Measurements from ENCODE around the gene MGAT5B. TPM values are rescaled to one million over a fixed set of nuclear protein-coding genes. Genes with fewer than 3 reads are reported as not detected.

The MGAT5B gene
- total RNA-seq, 1 donor from 2014 or later = 6.3 TPM

DNA sequence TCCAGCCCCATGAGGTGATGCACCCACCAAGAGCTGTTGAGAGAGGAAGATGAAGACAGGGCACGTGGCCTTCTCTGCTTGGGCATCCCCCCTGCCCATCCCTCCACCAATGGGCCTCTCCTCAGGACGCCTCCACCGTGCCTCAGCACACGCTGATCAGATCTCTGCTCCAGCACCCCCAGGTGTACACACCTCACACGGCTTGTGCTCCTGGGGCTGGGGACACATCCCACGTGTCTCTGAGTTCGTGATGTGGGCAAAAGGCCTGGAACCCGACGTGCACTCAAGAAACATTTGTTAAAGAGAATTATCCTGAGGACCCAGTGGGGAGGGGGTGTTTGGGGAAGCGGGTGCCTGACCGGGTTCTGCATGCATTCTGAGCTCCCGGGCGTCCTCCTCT, 55.3 kb downstream of the MGAT5B start:
- Mint-ChIP-seq H3K27me3 (ENCODE audit: low read depth, unreplicated experiment) (peaks cover 48% of the 10 kb centered on the region), H3K9me3 (ENCODE audit: unreplicated experiment) (no peaks in the 10 kb centered on the region), H3K4me1 (ENCODE audit: low read depth, unreplicated experiment) (peaks cover 2% of the 10 kb centered on the region), H3K36me3 (ENCODE audit: low read depth, unreplicated experiment) (peaks cover 5% of the 10 kb centered on the region), H3K4me3 (ENCODE audit: unreplicated experiment) (no peak overlapping the region), H3K27ac (ENCODE audit: unreplicated experiment) (no peak overlapping the region)
- DNase-seq (ENCODE audit: low read depth) (no peak), FAIRE-seq (no peak)
- Histone ChIP-seq H3K27me3 (ENCODE audit: insufficient read depth, low read length) (no peaks in the 10 kb centered on the region), H2AFZ (ENCODE audit: low read depth, low read length) (no peak overlapping the region), H3K27ac (ENCODE audit: low read depth, low read length) (no peak overlapping the region), H3K9ac (ENCODE audit: low read length) (no peak overlapping the region), H4K20me1 (ENCODE audit: insufficient read depth, low read length) (no peaks in the 10 kb centered on the region), H3K9me3 (ENCODE audit: insufficient read depth, low read depth, low read length) (no peaks in the 10 kb centered on the region), H3K4me2 (ENCODE audit: low read length) (no peak overlapping the region), H3K4me3 (ENCODE audit: insufficient read depth, low read depth, low read length) (no peak overlapping the region), H3K4me1 (ENCODE audit: insufficient read depth, low read length) (no peaks in the 10 kb centered on the region), H3K36me3 (ENCODE audit: insufficient read depth, low read length) (no peaks in the 10 kb centered on the region), H3K79me2 (ENCODE audit: insufficient read depth, low read length) (no peaks in the 10 kb centered on the region)
- TF ChIP-seq, protein P1, sequence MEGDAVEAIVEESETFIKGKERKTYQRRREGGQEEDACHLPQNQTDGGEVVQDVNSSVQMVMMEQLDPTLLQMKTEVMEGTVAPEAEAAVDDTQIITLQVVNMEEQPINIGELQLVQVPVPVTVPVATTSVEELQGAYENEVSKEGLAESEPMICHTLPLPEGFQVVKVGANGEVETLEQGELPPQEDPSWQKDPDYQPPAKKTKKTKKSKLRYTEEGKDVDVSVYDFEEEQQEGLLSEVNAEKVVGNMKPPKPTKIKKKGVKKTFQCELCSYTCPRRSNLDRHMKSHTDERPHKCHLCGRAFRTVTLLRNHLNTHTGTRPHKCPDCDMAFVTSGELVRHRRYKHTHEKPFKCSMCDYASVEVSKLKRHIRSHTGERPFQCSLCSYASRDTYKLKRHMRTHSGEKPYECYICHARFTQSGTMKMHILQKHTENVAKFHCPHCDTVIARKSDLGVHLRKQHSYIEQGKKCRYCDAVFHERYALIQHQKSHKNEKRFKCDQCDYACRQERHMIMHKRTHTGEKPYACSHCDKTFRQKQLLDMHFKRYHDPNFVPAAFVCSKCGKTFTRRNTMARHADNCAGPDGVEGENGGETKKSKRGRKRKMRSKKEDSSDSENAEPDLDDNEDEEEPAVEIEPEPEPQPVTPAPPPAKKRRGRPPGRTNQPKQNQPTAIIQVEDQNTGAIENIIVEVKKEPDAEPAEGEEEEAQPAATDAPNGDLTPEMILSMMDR (IDR thresholded peaks at IDR 0.05; ENCODE audit: insufficient read depth, low read depth, low read length) = no peak
- TF ChIP-seq EZH2 (IDR thresholded peaks at IDR 0.05; ENCODE audit: insufficient read depth, low read length) = no peak

DNA sequence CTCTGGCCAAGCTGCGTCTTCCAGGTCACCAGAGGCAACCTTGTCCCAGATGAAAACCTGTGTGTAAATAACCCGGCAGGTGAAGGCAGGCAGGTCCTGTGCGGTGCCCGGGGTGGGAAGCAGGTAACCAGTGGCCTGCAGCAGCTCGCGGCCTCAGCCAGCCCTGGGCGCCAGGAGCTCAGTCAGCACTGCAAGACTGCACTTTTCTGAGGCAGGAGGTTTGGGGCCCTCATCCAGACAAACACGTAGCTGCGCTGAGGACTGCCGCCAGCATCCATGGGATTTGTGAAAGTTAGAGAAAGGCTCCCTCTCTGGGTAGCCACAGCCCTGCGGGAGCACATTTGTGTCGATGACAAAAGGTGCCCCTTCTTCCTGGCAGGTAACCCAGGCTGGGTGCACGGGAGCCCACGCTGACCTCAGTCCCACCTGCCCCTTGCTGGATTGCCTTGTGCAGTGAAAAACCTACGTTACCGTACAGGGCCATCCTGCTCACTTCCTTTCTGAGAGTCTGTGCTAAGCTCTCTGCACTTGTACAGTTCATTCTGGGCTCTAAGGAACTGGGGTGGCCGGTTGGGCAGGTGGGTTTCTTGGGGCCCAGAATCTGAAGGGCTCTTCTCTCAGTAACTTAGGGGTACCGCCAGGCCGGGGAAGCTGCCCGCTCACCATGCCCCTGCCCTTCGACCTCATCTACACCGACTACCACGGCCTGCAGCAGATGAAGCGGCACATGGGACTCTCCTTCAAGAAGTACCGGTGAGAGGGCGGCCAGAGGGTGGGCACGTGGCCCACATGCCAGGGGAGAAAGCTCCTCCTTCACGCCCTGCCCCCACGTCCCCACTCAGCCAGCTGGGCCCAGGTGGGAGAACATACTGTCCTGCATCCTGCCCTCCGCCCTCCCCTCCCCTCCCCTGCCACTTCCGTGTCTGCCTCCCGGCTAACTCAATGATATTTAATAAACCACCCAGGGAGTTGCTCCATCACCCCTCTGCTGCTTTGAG, 56.4 kb downstream of the MGAT5B start:
- no peaks in the 10 kb centered on the region for H3K9me3 Mint-ChIP-seq (ENCODE audit: unreplicated experiment)
- FAIRE-seq = no peak
- peaks cover 52% of the 10 kb centered on the region for H3K27me3 Mint-ChIP-seq (ENCODE audit: low read depth, unreplicated experiment)
- Histone ChIP-seq H4K20me1 (ENCODE audit: insufficient read depth, low read length) (no peaks in the 10 kb centered on the region), H3K79me2 (ENCODE audit: insufficient read depth, low read length) (no peaks in the 10 kb centered on the region), H3K9ac (ENCODE audit: low read length) (no peak overlapping the region), H3K27me3 (ENCODE audit: insufficient read depth, low read length) (no peaks in the 10 kb centered on the region), H3K4me3 (ENCODE audit: insufficient read depth, low read depth, low read length) (no peak overlapping the region), H3K4me1 (ENCODE audit: insufficient read depth, low read length) (no peaks in the 10 kb centered on the region), H3K36me3 (ENCODE audit: insufficient read depth, low read length) (no peaks in the 10 kb centered on the region), H2AFZ (ENCODE audit: low read depth, low read length) (no peak overlapping the region), H3K4me2 (ENCODE audit: low read length) (no peak overlapping the region), H3K27ac (ENCODE audit: low read depth, low read length) (no peak overlapping the region), H3K9me3 (ENCODE audit: insufficient read depth, low read depth, low read length) (no peaks in the 10 kb centered on the region)
- H3K36me3 Mint-ChIP-seq (ENCODE audit: low read depth, unreplicated experiment) = peaks cover 5% of the 10 kb centered on the region
- H3K27ac Mint-ChIP-seq (ENCODE audit: unreplicated experiment) = no peak overlapping the region
- DNase-seq (ENCODE audit: low read depth) = no peak
- H3K4me3 Mint-ChIP-seq (ENCODE audit: unreplicated experiment) = no peak overlapping the region
- H3K4me1 Mint-ChIP-seq (ENCODE audit: low read depth, unreplicated experiment) = no peaks in the 10 kb centered on the region
- TF ChIP-seq, protein P1 (IDR thresholded peaks at IDR 0.05; ENCODE audit: insufficient read depth, low read depth, low read length) = no peak
- no peak for TF ChIP-seq EZH2 (IDR thresholded peaks at IDR 0.05; ENCODE audit: insufficient read depth, low read length)

DNA sequence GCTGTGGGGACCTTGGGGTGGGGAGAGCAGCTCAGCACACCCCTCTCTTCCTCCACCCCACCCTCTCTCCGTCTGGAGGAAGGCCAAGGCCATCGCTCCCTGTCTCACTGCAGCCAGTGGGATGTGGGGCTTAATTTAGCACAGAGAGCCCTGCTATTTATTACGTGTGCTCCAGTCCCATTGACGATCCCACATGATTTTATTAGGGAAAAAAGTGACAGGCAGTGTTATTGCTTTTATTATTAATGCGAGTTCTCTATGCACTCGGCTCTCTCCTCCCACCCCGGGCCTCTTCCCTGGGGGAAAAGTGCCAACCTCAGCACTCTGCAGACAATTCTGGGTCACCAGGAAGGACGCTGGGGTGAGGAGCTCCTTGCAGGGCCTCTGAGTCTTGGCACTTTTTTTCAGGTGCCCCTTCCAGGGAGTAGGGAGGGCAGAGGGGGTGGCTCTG, 57.3 kb downstream of the MGAT5B start:
- Histone ChIP-seq H4K20me1 (ENCODE audit: insufficient read depth, low read length) (no peaks in the 10 kb centered on the region), H3K27ac (ENCODE audit: low read depth, low read length) (no peak overlapping the region), H2AFZ (ENCODE audit: low read depth, low read length) (no peak overlapping the region), H3K4me3 (ENCODE audit: insufficient read depth, low read depth, low read length) (no peak overlapping the region), H3K79me2 (ENCODE audit: insufficient read depth, low read length) (no peaks in the 10 kb centered on the region), H3K36me3 (ENCODE audit: insufficient read depth, low read length) (no peaks in the 10 kb centered on the region), H3K4me1 (ENCODE audit: insufficient read depth, low read length) (no peaks in the 10 kb centered on the region), H3K9me3 (ENCODE audit: insufficient read depth, low read depth, low read length) (no peaks in the 10 kb centered on the region), H3K9ac (ENCODE audit: low read length) (no peak overlapping the region), H3K27me3 (ENCODE audit: insufficient read depth, low read length) (no peaks in the 10 kb centered on the region), H3K4me2 (ENCODE audit: low read length) (no peak overlapping the region)
- Mint-ChIP-seq H3K9me3 (ENCODE audit: unreplicated experiment) (no peaks in the 10 kb centered on the region), H3K4me3 (ENCODE audit: unreplicated experiment) (no peak overlapping the region), H3K27ac (ENCODE audit: unreplicated experiment) (no peak overlapping the region), H3K4me1 (ENCODE audit: low read depth, unreplicated experiment) (no peaks in the 10 kb centered on the region), H3K36me3 (ENCODE audit: low read depth, unreplicated experiment) (peaks cover 10% of the 10 kb centered on the region), H3K27me3 (ENCODE audit: low read depth, unreplicated experiment) (peaks cover 53% of the 10 kb centered on the region)
- DNase-seq (ENCODE audit: low read depth) (no peak), FAIRE-seq (no peak)
- TF ChIP-seq, protein P1 (IDR thresholded peaks at IDR 0.05; ENCODE audit: insufficient read depth, low read depth, low read length) = no peak
- TF ChIP-seq EZH2 (IDR thresholded peaks at IDR 0.05; ENCODE audit: insufficient read depth, low read length) = no peak

All from astrocyte (in vitro differentiated cells and primary cell).